HS-5 (cell line): ENCODE measurements around the gene REEP6.
"Not testable (repeated sequence)": the region's sequence is repeated elsewhere in the genome, so short reads cannot be mapped to it uniquely, and the experiment has no call there.

Experiments
- DNase-seq: peaks from one replicate; pipeline ENCODE4 v3.0.0-alpha.2; 2012; ENCODE audit warnings: low read depth

The REEP6 gene

DNA sequence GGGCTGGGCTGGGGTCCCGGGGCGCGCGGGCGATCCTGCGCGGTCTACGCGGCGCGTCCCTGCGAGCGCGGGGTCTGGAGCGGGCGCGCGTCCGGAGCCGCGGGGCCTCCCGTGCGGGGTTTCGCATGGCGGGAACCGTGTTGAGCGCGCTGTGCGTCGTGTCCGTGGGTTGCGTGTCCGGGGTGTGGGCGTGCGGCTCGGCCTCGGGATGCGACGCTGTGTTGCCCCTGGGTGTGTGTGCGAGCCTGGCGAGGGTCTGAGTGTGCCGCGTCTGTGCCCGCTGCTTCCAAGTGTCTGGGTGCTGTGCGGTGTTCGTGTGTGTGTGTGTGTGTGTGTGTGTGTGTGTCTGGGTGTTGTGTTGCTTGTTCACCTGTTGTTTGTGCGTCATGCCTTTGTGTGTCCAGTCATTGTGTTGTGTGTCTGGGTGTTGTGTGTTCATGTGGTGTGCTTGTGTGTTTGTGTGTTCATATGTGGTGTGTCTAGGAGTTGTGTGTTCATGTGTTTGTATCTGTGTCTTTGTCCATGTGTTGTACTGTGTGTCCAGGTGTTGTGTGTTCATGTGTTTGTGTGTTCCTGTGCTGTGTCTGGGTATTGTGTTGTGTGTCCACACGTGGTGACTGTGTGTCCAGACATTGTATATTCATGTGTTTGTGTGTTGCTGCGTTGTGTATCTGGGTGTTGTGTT is 33.4 kb downstream of the REEP6 start:
- no peak for DNase-seq

DNA sequence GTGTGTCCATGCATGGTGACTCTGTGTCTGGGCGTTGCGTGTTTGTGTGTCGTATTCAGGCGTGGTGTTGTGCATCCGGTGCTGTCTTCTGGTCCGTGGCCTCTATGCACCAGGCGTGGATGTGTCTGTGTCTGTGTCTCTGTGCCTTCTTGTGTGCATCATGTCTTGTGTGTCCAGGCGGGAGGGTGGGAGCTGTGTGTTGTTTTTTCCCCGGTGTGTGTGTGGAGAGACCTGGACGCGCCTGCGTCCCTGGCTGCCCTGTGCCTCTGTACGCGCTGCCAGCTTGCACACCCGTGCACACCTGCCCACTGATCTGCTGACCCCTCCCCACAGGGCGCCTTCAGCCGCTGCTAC is 34.0 kb downstream of the REEP6 start:
- DNase-seq = no peak

DNA sequence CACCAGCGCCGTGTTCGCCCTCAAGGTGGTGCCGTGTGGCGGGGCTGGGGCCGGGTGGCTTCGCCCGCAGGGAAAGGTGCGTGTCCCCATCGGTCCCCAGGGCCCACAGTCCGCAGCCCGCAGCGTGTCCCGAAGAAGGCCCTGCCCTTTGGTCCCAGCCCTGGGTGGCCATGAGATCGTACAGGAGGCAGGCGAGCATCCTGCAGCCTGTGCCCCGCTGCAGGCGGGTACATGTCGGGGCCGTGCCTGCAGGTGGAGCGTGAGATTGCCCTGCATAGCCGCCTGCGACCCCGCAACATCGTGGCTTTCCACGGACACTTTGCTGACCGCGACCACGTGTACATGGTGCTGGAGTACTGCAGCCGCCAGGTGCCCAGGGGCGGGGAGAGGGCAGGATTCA is 34.4 kb downstream of the REEP6 start:
- DNase-seq = no peak

DNA sequence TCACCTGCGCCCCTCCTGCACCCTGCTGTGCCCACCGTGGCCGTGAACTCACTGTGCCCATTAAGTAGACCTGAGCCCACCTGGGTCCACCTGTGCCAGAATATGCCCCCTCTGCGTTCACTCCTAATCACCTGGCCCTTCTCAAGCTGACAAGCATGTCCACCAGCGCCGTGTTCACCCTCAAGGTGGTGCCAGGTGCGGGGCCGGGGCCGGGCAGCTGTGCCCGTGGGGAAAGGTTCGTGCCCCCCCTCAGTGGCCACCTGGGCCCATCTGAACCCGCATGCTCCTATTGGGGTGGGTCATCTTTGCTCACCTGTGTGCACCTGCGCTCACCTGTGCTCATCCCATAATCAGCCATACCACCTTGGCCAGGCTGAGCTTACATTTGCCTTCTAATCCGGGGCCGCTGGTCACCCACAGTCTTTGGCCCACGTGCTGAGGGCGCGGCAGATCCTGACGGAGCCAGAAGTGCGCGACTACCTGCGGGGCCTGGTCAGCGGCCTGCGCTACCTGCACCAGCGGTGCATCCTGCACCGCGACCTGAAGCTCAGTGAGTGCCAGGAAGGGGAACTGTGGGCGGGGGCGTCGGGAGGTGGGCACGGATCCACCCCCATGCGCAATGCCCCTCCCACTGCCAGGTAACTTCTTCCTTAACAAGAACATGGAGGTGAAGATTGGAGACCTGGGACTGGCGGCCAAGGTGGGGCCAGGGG is 35.2 kb downstream of the REEP6 start:
- no peak for DNase-seq

DNA sequence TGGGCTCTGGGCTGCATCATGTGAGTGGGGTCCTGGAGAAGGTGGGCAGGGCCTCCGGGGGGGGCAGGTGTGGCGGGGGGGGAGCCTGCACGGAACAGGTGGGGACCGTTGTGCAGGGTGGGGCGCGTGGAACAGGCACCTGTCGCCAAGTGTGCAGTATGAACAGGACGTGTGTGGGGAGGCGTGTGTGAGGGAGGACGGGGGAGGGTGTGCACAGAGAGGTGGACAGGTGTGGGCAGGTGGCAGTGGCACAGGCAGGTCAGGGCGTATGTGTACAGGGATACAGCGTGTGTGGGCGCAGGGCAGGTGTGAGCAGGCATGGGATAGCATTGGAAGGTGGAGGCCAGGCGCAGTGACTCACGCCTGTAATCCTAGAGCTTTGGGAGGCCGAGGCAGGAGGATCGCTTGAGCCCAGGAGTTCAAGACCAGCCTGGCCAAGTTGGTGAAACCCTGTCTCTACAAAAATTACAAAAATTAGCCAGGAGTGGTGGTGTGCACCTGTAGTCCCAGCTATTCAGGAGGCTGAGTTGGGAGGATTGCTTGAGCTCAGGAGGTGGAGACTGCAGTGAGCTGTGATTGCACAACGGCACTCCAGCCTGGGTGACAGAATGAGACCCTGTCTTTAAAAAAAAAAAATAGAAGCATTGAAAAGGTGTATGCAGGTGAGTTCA is 36.1 kb downstream of the REEP6 start:
- DNase-seq = no peak

DNA sequence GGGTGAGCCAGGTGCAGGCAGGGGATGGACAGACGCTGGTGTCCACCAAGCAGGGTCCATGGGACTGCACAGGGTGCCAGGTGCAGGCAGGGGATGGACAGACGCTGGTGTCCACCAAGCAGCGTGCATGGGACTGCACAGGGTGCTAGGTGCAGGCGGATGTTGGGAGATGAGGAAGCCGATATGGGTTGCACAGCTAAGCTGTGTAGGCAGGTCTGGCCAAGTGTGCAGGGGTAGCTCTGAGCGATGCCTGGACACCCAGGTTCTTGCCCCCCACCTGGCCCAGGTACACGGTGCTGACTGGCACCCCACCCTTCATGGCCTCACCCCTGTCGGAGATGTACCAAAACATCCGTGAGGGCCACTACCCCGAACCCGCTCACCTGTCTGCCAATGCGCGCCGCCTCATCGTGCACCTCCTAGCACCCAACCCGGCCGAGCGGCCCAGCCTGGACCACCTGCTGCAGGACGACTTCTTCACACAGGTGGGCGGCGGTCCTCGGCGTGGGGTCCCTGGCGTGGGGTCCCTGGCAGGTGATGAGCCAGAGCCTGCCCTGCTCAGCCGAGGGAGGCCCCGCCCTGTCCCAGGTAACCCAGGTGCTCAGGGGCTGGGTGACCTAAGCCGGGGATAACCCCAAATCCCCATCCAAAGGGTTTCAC is 36.8 kb downstream of the REEP6 start:
- DNase-seq = no peak

DNA sequence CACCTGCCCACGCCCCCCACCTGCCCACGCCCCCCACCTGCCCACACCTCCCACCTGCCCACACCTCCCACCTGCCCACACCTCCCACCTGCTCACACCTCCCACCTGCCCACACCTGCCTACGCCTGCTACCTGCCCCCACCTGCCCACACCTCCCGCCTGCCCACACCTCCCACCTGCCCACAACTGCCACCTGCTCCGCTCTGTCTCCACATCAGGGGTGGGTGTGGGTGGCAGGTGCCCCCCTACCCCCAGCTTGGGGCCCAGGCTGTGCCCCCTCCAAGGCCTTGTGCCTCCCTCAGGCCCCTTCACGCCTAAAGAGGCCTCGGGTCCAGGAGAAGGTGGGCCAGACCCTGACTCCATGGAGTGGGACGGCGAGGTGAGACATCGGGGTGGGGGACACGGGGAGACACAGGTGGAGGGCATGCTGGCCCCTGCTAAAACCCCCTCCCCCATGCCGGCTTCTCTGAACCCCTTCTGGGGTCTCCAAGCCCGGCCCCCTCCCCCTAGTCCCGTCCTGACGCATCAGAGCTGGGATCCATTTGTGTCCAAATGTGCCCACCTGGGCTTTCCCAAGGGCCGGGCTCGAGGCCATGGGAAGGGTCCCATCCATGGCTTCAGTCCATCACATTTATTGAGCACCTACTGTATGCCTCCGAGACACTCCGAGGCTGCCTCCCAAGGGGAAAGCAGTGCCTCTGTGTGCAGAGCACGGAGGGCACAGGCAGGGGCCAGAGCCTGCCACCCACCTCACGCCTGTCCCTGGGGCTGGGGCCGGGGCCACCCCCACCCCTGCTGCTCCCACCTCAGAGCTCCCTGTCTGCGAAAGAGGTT is 37.8 kb downstream of the REEP6 start:
- no peak for DNase-seq

DNA sequence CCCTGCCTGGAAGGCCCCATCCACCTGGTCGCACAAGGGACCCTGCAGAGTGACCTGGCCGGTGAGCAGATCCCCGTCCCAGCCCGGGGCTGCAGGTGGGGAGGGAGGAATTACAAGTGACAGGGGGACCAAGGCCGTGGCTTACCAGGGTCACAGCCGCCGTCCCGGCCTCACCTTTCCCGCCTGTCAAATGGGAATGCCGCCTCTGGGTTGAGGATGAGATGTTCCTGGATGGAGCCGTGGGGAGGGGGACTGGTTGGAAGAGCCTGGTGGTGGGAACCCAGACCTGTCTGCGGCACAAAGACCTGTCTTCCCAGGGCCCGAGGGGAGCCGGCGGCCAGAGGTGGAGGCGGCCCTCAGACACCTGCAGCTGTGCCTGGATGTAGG is 38.4 kb downstream of the REEP6 start:
- no peak for DNase-seq

DNA sequence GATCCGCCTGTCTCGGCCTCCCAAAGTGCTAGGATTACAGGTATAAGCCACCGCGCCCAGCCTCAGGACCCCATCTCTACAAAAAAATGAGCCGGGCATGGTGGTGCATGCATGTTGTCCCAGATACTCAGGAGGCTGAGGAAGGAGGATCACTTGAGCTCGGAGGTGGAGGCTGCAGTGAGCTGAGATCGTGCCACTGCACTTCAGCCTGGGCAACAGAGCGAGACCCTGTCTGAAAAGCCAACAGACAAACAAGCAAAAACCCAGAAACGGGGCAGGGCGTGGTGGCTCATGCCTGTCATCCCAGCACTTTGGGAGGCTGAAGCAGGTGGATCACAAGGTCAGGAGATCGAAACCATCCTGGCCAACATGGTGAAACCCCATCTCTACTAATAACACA is 39.9 kb downstream of the REEP6 start:
- DNase-seq = not testable (repeated sequence)

DNA sequence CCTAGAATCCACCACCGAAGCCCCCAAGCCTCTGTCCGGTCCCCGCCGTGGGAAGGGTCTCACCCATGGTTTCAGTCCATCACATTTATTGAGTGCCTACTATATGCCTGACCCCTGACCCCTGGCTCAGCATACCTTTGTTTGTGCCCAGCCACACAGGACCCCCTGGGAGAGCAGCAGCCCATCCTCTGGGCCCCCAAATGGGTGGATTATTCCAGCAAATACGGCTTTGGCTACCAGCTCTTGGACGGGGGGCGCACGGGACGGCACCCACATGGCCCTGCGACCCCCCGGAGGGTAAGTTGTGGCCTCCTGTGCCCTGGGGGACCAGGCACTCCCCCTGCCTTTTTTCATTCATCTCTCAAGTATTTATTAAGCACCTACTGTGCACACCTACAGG is 40.6 kb downstream of the REEP6 start:
- DNase-seq = no peak

DNA sequence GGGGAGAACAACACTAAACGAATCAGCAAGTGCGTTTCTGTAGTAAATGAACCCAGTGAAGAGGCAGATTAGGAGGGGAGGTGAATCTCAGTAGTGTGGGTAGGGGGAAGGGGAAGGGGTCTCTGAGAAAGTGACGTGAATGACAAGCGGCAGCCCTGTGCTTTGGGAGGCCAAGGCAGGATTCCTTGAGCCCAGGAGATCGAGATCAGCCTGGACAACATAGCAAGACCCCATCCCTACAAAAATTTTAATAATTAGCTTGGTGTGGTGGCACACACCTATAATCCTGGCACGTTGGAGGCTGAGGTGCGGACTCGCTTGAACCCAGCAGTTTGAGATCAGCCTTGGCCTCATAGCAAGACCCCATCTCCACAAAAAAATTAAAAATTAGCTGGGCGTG is 41.0 kb downstream of the REEP6 start:
- no peak for DNase-seq

DNA sequence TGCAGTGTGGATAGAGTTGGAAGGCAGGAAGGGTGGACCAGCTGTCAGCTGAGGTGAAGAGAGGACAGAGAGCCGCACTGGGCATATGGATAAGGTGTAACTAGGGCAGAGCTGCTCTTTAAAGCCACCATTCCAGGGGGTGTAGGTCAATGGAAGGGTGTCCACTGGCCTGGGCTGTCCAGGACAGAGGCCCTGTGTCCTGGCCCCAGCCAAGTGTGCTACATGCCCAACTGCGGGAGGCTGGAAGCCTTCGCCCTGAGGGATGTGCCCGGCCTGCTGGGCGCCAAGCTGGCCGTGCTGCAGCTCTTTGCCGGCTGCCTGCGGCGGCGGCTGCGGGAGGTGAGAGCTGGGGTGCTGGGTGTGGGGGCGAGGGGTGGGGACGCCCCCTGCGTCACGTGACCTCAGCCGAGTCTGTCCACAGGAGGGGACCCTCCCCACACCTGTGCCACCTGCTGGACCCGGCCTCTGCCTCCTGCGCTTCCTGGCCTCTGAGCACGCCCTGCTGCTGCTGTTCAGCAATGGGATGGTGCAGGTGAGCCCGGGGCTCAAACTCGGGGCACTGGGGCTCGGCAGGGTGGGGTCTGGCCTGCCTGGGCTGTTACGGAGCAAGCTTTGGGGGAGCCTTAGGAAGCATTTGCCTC is 42.6 kb downstream of the REEP6 start:
- no peak for DNase-seq

DNA sequence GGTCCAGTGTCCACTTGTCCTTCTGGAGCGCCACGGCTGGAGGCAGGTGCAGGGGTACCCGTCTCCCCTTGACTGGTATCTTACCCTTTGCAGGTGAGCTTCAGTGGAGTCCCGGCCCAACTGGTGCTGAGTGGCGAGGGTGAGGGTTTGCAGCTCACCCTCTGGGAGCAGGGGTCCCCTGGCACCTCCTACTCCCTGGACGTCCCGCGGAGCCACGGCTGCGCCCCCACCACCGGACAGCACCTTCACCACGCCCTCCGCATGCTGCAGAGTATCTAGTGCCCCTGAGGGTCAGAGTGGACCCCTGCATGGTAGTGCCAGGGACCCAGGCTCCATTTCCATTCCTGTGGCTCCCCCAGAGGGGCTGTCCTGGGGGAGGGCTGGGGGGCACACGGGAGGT is 44.0 kb downstream of the REEP6 start:
- DNase-seq = no peak

DNA sequence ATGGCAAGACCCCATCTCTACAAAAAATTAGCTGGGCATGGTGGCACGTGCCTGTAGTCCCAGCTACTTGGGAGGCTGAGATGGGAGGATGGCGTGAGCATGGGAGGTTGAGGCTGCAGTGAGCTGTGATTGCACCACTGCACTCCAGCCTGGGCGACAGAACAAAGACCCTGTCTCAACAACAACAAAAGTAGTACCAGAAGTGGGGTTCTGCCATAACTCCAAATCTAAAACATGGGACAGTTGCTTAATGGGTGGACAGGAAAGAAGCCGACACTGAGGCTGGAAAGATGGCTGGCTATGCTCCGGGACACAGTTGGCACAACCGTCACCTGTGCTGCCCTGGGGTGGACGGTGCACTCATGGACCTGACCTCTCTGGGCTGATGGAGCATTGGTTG is 44.7 kb downstream of the REEP6 start:
- not testable (repeated sequence) for DNase-seq

DNA sequence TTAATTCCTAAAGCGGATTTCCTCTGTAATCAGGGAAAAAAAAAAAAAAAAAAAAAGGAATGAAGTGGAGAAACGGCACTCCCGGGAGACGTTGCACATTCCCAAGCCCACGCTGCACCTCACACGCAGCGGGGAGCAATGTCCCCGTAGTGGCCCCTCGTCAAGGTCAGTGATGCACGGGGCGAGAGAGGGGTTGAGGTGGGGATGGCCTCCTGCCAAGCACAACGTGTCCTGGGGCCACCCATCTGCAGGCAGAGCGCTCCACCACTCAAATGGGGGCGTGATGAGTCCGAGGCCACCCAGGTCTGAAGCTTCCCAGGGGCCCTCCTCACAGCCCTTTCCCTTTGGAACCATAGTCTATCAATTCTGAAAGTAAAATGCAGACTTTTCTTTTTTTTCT is 48.0 kb downstream of the REEP6 start:
- DNase-seq = no peak

DNA sequence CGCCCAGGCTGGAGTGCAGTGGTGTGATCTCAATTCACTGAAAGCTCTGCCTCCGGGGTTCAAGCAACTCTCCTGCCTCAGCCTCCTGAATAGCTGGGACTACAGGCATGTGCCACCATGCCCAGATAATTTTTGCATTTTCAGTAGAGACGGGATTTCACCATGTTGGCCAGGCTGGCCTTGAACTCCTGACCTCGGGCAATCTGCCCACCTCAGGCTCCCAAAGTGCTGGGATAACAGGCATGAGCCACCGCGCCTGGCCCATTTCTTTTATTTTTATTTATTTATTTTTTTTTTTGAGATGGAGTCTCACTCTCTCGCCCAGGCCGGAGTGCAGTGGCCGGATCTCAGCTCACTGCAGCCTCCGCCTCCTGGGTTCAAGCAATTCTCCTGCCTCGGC is 48.8 kb downstream of the REEP6 start:
- DNase-seq = not testable (repeated sequence)

DNA sequence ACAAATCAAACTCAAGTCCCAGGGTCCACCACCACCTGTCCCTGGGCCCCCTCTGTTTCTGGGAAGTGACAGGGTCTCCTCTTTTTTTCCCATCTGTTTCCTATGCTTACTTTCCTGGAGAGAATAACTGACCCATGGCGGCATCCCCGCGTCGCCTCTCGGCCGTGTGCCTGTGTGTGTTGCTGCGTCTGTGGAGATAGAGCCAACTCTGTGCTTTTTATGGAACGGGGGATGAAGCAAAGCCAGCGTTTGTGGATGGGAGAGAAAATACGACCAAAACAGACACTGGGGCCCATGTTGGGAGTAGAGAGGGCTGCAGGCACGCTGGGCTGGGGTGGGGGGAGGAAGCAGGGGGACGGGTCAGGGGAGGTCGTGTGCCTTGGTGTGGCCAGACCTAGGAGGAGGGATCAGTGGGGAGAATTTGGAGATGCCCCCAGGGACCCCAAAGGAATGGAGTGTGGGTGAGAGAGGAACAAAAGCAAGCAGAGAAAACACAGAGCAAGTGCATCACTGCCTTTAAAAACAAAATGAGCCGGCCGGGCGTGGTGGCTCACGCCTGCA is 49.5 kb downstream of the REEP6 start:
- no peak for DNase-seq
